HL-60 (cell line): ENCODE data around the gene SORCS2.

Experiments used
- DNase-seq, 2 experiments: peaks; one replicate each; pipeline ENCODE4 v3.0.0-alpha.2; 2010 to 2020; ENCODE audit warnings: low read depth in 1 of 2, low spot score in 1 of 2
- H3K27ac ChIP-seq: fragments of 250-450 bp; sonication (Bioruptor Pico); replicated peaks from 2 replicates; pipeline ENCODE4 v1.5.1; 2020; ENCODE audit warnings: mild to moderate bottlenecking, moderate library complexity
- H3K27me3 ChIP-seq: fragments of 250-450 bp; sonication (Bioruptor Pico); 2 replicates; pipeline ENCODE4 v1.5.1; 2021; ENCODE audit warnings: mild to moderate bottlenecking, moderate library complexity; ENCODE audit not compliant: insufficient read depth, poor library complexity, severe bottlenecking
- H3K4me3 ChIP-seq: replicated peaks from 2 replicates; pipeline ENCODE4 v1.5.1; 2011; ENCODE audit warnings: mild to moderate bottlenecking, control low read depth, low read length; ENCODE audit not compliant: insufficient read depth
- CTCF ChIP-seq: IDR thresholded peaks from one replicate; pipeline ENCODE4 v1.5.1; 2011; ENCODE audit warnings: low read length, control low read depth, inconsistent platforms; ENCODE audit not compliant: insufficient read depth
- GABPA ChIP-seq: IDR thresholded peaks from 2 replicates; pipeline ENCODE4 v1.6.1; 2012; ENCODE audit warnings: low read depth
- POLR2AphosphoS5 ChIP-seq: IDR thresholded peaks from 2 replicates; pipeline ENCODE4 v1.6.1; 2012; ENCODE audit warnings: low read depth
- REST ChIP-seq: IDR thresholded peaks from 2 replicates; pipeline ENCODE4 v1.6.1; 2012; ENCODE audit warnings: low read depth; ENCODE audit not compliant: insufficient replicate concordance
- SPI1 ChIP-seq: IDR thresholded peaks from 2 replicates; pipeline ENCODE4 v1.6.1; 2012; ENCODE audit warnings: low read depth, mild to moderate bottlenecking, borderline replicate concordance

The SORCS2 gene

GRCh38 chr4:7390336-7390735 is 198.0 kb downstream of the SORCS2 start:
- Histone ChIP-seq H3K27ac (no peak overlapping the region), H3K4me3 (no peak overlapping the region), H3K27me3 (no peaks in the 10 kb centered on the region)
- TF ChIP-seq POLR2AphosphoS5 (no peak), REST (no peak), SPI1 (no peak), CTCF (no peak), GABPA (no peak)
- no peak for DNase-seq

GRCh38 chr4:7390906-7391636 is 198.7 kb downstream of the SORCS2 start:
- Histone ChIP-seq H3K27me3 (no peaks in the 10 kb centered on the region), H3K4me3 (no peak overlapping the region), H3K27ac (no peak overlapping the region)
- TF ChIP-seq SPI1 = no peak
- no peak for TF ChIP-seq REST
- TF ChIP-seq CTCF = no peak
- TF ChIP-seq POLR2AphosphoS5 = no peak
- no peak for TF ChIP-seq GABPA
- DNase-seq = no peak

- no peak overlapping the region for H3K27ac ChIP-seq
- TF ChIP-seq REST (no peak), GABPA (no peak), SPI1 (no peak), POLR2AphosphoS5 (no peak), CTCF (no peak)
- H3K4me3 ChIP-seq = no peak overlapping the region
- DNase-seq = no peak
- peaks cover 2% of the 10 kb centered on the region for H3K27me3 ChIP-seq
These were observed 199.5 kb downstream of the SORCS2 start for GRCh38 chr4:7391637-7392437.
